ENCODE results near the gene LIPC. TPM values are rescaled to one million over a fixed set of nuclear protein-coding genes. Genes with fewer than 3 reads are reported as not detected.
A peak's percentile ranks its signal among the peaks of the same experiment; 100 is the strongest.

Gene LIPC
- total and polyA plus RNA-seq, 2 of the 4 experiments (the other 2 are of a cell fraction): 0.07 TPM; not detected in 1

- Histone ChIP-seq H4K20me1 (ENCODE audit: insufficient read depth, low read length) (no peaks in the 10 kb centered on the region), H2BK5ac (ENCODE audit: low read depth, low read length, poor library complexity, severe bottlenecking) (no peak overlapping the region), H2BK15ac (ENCODE audit: low read depth, low read length) (no peak overlapping the region), H3K56ac (ENCODE audit: extremely low read depth, insufficient read depth, low read length) (no peak overlapping the region), H4K91ac (ENCODE audit: insufficient read depth, low read depth, low read length) (no peak overlapping the region), H3K9ac (ENCODE audit: low read depth, low read length) (no peak overlapping the region), H3K18ac (ENCODE audit: low read depth, low read length) (no peak overlapping the region), H4K5ac (ENCODE audit: low read depth, low read length) (no peak overlapping the region), H3K79me1 (ENCODE audit: low read depth in 1 of 2, low read length in 2 of 2) (no peaks in the 10 kb centered on the region), H2AK5ac (ENCODE audit: low read depth, low read length) (no peak overlapping the region), H3K27ac (ENCODE audit: insufficient read depth, low read length) (no peak overlapping the region), H4K8ac (ENCODE audit: low read depth in 2 of 2, low read length in 2 of 2) (no peak overlapping the region), H3K9me1 (ENCODE audit: insufficient read depth, low read length) (0 out of 2 replicates have a peak, but pooled peaks cover 2% of the 10 kb centered on the region), H2BK120ac (ENCODE audit: low read depth, low read length) (no peak overlapping the region), H3K27me3 (ENCODE audit: control insufficient read depth, insufficient read depth, low read length) (no peaks in the 10 kb centered on the region), H3K36me3 (ENCODE audit: control insufficient read depth, insufficient read depth, low read length) (no peaks in the 10 kb centered on the region), H3K4me1 (ENCODE audit: control insufficient read depth, insufficient read depth, low read length) (no peaks in the 10 kb centered on the region), H3K4me3 (ENCODE audit: insufficient read depth, low read depth, low read length) (no peak overlapping the region), H3K4ac (ENCODE audit: low read depth, low read length) (no peak overlapping the region), H2BK20ac (ENCODE audit: low read depth, low read length) (no peak overlapping the region), H3K4me2 (ENCODE audit: low read depth, low read length) (no peak overlapping the region), H3K23ac (ENCODE audit: low read depth, low read length) (no peak overlapping the region), H3K9me3 (ENCODE audit: control insufficient read depth, insufficient read depth, low read length) (peaks cover 2% of the 10 kb centered on the region; the same call in 1 of the 2 replicates), H3K14ac (replicated peaks; ENCODE audit: low read depth, low read length) (no peak overlapping the region), H2AK9ac (replicated peaks; ENCODE audit: low read depth, low read length, poor library complexity) (no peak overlapping the region), H2AFZ (replicated peaks; ENCODE audit: low read length, poor library complexity) (peak overlapping the region; percentile 58)
- TF ChIP-seq MAFK (IDR thresholded peaks at IDR 0.05; ENCODE audit: low read depth, low read length) (no peak), RFX5 (IDR thresholded peaks at IDR 0.05; ENCODE audit: low read depth, low read length) (no peak)
- TF ChIP-seq, protein P1, sequence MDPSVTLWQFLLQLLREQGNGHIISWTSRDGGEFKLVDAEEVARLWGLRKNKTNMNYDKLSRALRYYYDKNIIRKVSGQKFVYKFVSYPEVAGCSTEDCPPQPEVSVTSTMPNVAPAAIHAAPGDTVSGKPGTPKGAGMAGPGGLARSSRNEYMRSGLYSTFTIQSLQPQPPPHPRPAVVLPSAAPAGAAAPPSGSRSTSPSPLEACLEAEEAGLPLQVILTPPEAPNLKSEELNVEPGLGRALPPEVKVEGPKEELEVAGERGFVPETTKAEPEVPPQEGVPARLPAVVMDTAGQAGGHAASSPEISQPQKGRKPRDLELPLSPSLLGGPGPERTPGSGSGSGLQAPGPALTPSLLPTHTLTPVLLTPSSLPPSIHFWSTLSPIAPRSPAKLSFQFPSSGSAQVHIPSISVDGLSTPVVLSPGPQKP (IDR thresholded peaks at IDR 0.05; ENCODE audit: borderline replicate concordance, low read depth, low read length): no peak
- in situ Hi-C loops (cut with MboI; ENCODE audit: low sequenced_read_pairs): no loop called here
- POLR2A ChIA-PET (ENCODE audit: unreplicated experiment): no interaction called here
- dilution Hi-C loops (cut with HindIII; ENCODE audit: low sequenced_read_pairs, unreplicated experiment): no loop called here
- DNase-seq (no peak), ATAC-seq (ENCODE audit: low read depth) (no peak)
- BruUV-seq (replicated peaks): no TSS peak
- CTCF ChIA-PET: no interaction called here
- intact Hi-C loops (cut with micrococcal nuclease): no loop called here
- no CpG with 5 or more reads among the region's 3 CpGs for WGBS, 2 experiments (ENCODE audit: extremely low coverage in 2 of 2, insufficient read length in 1 of 2)
Measured at GRCh38 chr15:58582160-58582559, 150.4 kb downstream of the LIPC start.

All from IMR-90 (cell line).